ENCODE data around the gene ADM2.

Gene ADM2

DNA sequence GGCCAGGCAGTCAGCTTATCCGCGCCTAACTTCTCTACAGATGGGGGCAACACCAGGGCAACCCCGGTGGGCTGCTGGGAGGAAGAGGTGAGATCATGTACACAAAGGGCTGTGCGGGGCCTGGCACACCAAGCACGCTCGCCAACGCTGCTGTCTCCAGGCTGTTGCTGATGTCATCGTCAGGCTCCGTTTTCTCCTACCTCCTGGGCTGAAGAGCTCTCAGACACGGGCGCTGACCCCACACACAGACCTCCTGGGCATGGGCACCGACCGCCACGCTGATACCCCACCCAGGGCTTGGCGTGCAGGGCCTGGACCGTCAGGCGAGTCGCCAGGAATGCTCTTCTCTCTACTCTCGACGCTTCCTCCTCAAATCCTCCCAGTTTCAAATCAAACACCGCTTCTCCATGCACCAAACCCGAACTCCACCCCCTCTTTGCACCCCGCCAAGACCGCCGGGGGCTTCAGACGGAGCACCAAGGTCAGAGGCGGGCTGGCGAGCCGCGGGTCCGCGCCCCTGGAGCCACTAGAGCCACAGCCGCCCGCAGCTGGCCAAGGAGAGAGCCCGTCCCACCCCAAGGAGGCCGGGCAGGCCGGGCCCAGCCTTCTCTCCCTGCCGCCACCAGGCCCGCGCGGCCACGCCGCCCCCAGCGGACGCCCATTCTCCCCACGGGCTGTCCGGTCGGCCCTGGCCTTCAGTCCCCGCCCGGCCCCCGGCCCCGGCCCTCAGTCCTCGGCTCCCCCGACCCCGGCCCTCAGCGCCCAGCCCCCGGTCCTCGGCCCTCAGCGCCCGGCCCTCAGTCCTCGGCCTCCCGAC is 7.3 kb upstream of the ADM2 start:
- ATAC-seq: peak; percentile 66
- TF ChIP-seq ZFP3 (CRISPR knock-in tag; IDR thresholded peaks at IDR 0.05) (no peak), POU6F1 (CRISPR knock-in tag; IDR thresholded peaks at IDR 0.05; ENCODE audit: borderline replicate concordance, low read depth) (no peak), ZNF8 (CRISPR knock-in tag; IDR thresholded peaks at IDR 0.05) (no peak), PATZ1 (CRISPR knock-in tag; IDR thresholded peaks at IDR 0.05; ENCODE audit: borderline replicate concordance) (no peak), RARB (CRISPR knock-in tag; IDR thresholded peaks at IDR 0.05) (no peak), ZNF70 (CRISPR knock-in tag; IDR thresholded peaks at IDR 0.05) (peak; percentile 95), PPARA (CRISPR knock-in tag; IDR thresholded peaks at IDR 0.05; ENCODE audit: borderline replicate concordance) (no peak), BACH2 (CRISPR knock-in tag; IDR thresholded peaks at IDR 0.05; ENCODE audit: borderline replicate concordance) (no peak)

GRCh38 chr22:50474710-50475651 is 6.4 kb upstream of the ADM2 start, which contains the start of gene SBF1:
Gene SBF1 (minus strand): TSS chr22:50475035. CDS start chr22:50474840, 195 bp downstream.
- peak; percentile 94 for ATAC-seq
- TF ChIP-seq ZNF565 (CRISPR knock-in tag; conservative IDR thresholded peaks at IDR 0.05; ENCODE audit: low read depth) (no peak), ZNF70 (CRISPR knock-in tag; IDR thresholded peaks at IDR 0.05) (no peak), OSR1 (CRISPR knock-in tag; IDR thresholded peaks at IDR 0.05) (no peak), BACH2 (CRISPR knock-in tag; IDR thresholded peaks at IDR 0.05; ENCODE audit: borderline replicate concordance) (no peak), TSHZ2 (CRISPR knock-in tag; IDR thresholded peaks at IDR 0.05) (no peak), SNAI2 (CRISPR knock-in tag; IDR thresholded peaks at IDR 0.05) (no peak)

DNA sequence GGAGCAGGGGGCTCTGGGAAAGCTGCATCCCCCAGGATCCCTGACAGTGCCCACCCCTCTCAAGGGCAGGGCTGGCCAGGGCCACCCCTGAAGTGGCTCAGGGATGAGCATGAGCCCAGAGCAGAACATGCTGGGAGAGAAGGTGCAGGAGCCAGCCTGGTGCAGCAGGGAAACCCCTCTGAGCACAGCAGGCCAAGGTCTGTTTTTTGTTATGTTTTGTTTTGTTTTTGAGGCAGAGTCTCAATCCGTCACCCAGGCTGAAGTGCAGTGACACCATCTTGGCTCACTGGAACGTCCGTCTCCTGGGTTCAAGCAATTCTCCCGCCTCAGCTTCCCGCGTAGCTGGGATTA is 5.7 kb upstream of the ADM2 start:
- TF ChIP-seq ZNF565 (CRISPR knock-in tag; conservative IDR thresholded peaks at IDR 0.05; ENCODE audit: low read depth): no peak
- no peak for TF ChIP-seq CSDC2 (CRISPR knock-in tag; IDR thresholded peaks at IDR 0.05)
- TF ChIP-seq BACH2 (CRISPR knock-in tag; IDR thresholded peaks at IDR 0.05; ENCODE audit: borderline replicate concordance): no peak
- no peak for TF ChIP-seq PATZ1 (CRISPR knock-in tag; IDR thresholded peaks at IDR 0.05; ENCODE audit: borderline replicate concordance)
- TF ChIP-seq ZNF70 (CRISPR knock-in tag; IDR thresholded peaks at IDR 0.05): no peak
- no peak for TF ChIP-seq RARB (CRISPR knock-in tag; IDR thresholded peaks at IDR 0.05)
- no peak for TF ChIP-seq PPARA (CRISPR knock-in tag; IDR thresholded peaks at IDR 0.05; ENCODE audit: borderline replicate concordance)
- no peak for TF ChIP-seq TSHZ2 (CRISPR knock-in tag; IDR thresholded peaks at IDR 0.05)
- TF ChIP-seq ZFP30 (CRISPR knock-in tag; IDR thresholded peaks at IDR 0.05): no peak
- TF ChIP-seq ARNTL (CRISPR knock-in tag; IDR thresholded peaks at IDR 0.05; ENCODE audit: borderline replicate concordance, low read depth): no peak
- no peak for TF ChIP-seq ISL1 (CRISPR knock-in tag; IDR thresholded peaks at IDR 0.05)
- no peak for TF ChIP-seq OSR1 (CRISPR knock-in tag; IDR thresholded peaks at IDR 0.05)
- TF ChIP-seq TCF4 (CRISPR knock-in tag; IDR thresholded peaks at IDR 0.05; ENCODE audit: borderline replicate concordance): no peak
- peak; percentile 3; the same call in 2 of the 3 replicates for ATAC-seq

Data from SK-N-SH treated with all-trans-retinoic acid at 6 μM for 48 hours (cell line).